Left renal cortex interstitium (tissue), 4 donors: ENCODE measurements around the gene ALPK3. TPM values are rescaled to one million over a fixed set of nuclear protein-coding genes. Genes with fewer than 3 reads are reported as not detected.

ENCODE experiments used
- DNase-seq, 4 donors: peaks; one replicate each; pipeline ENCODE4 v3.0.0-alpha.2; 2013; ENCODE audit warnings: low read depth in 4 of 4, low spot score in 2 of 4, missing footprints in 1 of 4
- polyA plus RNA-seq, 4 donors: library from polyadenylated mRNA; unstranded; fragments of 120-200 nt; gene quantifications; one replicate each; pipeline ENCODE4 v1.2.1, GENCODE V29; 2013; ENCODE audit not compliant: insufficient read length in 4 of 4

Gene ALPK3
- polyA plus RNA-seq, 4 donors: 13.3 to 21.0 (median 18.1) TPM

DNA sequence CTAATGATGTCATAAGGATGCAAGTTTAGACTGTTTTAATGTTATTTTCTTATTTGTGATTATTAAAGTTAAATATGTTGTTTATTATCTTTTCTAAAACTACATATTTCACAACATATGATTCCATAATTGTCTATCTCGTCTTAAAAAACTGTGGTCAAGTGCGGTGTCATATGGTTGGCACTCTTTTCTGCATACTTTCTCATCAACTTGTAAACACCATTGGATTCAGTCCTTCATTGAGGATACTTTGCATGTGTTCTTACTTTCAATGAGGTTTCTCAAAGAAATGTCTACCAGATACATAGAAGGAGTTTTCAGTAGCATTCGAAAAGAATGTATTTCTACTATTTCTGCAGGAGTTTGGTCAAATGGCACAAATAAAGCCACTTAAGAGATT lies 22.0 kb upstream of the ALPK3 start:
- no peak for DNase-seq

- no peak for DNase-seq
Measured at GRCh38 chr15:84797212-84797611, 19.9 kb upstream of the ALPK3 start.

GRCh38 chr15:84797801-84798200 lies 19.4 kb upstream of the ALPK3 start:
- DNase-seq: no peak

- no peak for DNase-seq
Measured at GRCh38 chr15:84798436-84798946, 18.7 kb upstream of the ALPK3 start.

DNA sequence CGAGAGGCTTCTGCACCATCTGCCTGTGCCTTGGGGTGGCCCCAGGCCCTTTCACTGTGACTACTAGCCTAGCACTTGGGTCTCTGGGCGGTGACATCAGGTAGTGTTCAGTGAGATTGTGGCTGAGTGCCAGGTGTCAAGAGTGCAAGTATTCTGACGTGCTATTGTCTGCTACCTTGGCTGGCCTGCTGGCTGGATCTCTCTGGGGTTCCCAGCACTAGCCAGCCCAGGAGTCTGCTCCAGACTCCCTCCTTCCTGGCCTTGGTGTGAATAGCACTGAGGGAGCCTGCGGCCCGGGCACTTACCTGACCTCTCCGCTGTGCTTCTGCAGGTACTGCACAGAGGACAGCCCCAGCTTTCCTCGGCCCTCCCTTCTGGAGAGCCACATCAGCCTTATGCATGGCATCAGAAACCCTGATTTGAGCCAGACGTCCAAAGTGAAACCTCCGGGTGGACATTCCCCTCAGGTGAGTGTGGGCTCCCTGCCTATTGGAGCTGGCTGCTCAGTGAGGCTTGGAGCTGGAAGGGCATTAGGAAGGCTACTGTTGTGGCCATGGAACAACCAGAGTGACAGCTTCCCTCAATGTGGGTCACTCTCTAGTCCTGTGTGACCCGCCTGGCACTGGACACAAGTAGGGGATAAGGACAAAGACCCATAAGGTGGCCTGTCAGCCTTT lies 17.5 kb upstream of the ALPK3 start:
- no peak for DNase-seq

DNA sequence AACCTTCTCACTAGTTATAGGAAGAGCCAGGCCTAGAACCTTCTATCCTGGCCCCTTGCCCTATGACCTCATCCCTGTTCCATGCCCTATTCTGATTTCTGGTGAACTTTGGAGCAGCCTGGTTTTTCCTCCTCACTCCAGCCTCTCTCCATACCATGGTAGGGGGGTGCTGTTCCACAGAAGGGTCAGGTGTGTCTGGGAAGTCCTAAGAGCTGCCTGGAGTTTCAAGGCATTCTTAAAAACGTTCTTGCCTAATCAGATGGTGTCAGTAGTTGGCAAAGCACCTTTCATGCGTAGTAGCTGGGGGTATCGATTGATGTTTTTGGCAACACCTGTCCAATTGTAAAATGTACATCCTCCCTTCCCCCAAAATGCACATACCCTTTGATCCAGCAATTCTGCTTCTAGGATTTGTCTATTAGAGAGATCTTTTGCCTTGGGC lies 16.8 kb upstream of the ALPK3 start:
- DNase-seq: no peak

DNA sequence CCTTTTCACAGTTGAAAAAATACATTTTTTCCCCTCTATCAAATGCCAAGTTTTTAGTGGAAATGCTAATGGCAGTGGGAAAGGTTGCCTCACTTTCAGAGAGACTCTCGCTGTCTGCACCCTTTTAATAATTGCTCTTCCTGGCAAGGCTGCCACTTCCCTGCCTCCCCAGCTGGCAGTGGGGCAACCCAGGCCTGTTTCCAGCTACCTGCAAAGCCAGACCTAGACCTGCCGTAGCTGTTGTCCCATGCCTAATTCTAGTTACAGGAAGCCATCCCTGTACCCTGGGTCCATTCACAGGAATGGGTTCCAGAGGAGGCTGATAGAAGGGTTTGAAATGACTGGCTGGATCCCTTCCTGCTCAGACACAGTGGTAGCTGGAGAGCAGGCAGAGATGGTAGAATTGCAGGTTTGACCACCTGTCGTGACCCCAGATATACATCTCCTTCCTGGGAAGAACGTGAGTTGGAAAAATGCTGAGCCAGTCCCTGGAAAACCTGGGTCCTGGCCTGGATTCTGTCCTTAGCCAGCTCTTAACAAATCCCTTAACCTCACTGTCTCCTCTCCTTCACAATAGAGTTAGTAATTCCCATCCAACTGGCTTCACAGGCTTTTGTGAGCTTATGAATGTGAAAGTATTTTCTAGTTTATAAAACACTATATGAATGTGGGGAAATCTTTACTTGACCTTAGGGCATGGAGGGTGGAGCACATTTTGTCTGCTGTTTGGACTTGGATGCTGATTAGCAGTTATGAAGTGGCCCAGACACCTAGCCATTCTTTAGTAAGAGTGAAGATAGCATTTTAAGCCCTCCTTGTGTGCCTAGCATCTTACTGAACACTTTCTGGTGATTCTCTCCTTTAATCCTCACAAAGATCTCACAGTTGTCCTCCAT lies 12.9 kb upstream of the ALPK3 start:
- no peak for DNase-seq

DNA sequence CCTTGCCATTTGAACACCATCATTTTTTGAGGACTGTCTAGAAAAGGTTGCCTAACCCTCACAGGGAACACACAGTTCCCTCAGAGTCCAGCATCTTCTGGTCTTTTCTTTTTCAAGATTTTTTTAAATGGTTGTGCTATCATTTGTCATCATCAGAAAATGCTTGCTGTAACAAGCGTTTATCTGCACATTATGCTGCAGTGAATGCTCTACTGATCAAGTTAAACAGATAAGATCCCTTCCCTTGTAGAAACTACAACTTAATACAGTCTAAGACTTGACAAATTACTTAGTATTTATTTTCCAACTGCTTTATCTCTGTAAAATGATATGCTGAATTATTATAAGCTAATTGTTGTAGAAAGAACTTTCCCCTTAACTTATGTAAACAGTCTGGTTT lies 11.9 kb upstream of the ALPK3 start:
- no peak for DNase-seq

DNA sequence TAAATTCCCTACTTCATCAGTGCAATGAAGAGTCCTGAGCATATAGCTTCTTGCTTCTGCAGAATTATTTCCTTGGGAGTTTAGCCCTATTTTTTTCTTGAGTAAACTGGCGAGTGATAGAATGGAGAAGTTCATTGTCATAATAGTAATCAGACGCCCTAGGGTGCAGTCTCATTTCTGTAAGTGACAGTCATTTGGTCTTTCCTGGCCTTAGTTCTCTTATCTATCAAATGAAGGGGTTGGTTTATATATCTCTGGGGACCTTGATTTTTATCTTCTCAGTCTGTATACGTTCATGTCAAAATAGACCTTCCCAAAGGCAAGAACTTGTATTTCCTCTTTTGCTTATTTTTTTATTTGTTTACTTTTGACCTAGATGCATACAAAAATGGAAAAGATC lies 9.9 kb upstream of the ALPK3 start:
- no peak for DNase-seq

GRCh38 chr15:84810073-84810840 lies 6.9 kb upstream of the ALPK3 start:
- DNase-seq: no peak

- no peak for DNase-seq
Measured at GRCh38 chr15:84811151-84811550, 6.0 kb upstream of the ALPK3 start.

DNA sequence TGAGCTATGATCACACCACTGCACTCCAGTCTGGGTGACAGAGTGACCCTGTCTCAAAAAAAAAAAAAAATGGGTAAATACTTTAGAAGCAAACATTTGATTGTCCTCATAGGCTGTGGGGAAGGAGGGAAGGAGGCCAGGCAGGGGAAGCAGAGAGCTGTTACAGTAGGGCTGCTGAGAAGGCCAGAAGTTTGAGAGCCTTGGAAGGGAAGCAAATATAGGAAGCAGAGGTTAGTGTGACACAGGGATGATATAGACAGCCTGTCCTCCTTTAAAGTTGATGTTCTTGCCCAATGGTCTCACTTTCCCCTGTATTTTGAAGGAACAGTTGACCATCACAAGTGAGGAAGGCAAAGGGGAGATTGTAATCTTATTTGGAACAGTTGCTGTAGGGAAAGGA lies 5.3 kb upstream of the ALPK3 start:
- DNase-seq: no peak

GRCh38 chr15:84812842-84813241 lies 4.3 kb upstream of the ALPK3 start:
- no peak for DNase-seq

DNA sequence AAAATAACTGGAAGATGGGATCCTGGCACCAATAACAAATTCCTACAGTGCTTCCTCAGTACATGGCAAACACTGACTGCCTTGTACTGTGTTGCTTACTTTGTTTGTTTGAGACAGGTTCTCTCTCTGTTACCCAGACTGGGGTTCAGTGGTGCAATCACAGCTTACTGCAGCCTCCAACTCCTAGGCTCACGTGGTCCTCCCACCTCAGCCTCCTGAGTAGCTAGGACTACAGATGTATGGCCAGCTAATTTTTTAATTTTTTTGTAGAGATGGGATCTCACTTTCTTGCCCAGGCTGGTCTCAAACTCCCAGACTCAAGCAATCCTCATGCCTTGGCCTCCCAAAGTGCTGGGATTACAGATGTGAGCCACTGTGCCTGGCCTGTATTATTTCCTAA lies 3.7 kb upstream of the ALPK3 start:
- DNase-seq: no peak

GRCh38 chr15:84813931-84814330 lies 3.2 kb upstream of the ALPK3 start:
- no peak for DNase-seq

- DNase-seq: no peak
Measured at GRCh38 chr15:84814916-84815315, 2.2 kb upstream of the ALPK3 start.

DNA sequence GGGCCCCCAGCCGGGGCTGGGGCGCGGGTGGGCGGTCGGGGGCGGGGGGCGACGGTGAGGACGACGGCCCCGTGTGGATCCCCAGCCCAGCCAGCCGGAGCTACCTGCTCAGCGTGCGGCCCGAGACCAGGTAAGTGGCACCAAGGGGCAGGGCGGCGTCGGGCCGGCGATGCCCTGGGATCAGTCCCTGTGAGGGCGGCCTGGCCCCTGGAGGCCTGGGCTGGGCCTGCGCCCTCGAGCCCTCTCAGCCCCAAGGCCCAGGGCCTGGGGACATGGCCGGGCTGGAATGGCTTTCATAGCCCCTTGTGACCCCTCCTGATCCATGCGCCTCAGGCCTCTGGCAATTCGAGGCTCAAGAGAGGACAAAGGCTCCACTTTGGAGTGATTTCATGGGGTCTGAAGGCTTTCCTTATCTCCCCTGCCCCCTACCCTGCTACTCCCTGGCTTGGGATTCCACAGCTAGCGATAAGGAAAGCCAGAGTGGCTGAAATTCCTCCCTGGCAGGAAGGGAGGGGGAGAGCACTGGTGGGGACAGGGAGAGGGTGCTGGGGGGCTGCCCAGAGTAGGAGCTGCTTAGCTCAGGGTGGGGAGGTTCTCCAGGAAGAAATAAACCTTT lies 418 bp downstream of the ALPK3 start:
- no peak for DNase-seq

DNA sequence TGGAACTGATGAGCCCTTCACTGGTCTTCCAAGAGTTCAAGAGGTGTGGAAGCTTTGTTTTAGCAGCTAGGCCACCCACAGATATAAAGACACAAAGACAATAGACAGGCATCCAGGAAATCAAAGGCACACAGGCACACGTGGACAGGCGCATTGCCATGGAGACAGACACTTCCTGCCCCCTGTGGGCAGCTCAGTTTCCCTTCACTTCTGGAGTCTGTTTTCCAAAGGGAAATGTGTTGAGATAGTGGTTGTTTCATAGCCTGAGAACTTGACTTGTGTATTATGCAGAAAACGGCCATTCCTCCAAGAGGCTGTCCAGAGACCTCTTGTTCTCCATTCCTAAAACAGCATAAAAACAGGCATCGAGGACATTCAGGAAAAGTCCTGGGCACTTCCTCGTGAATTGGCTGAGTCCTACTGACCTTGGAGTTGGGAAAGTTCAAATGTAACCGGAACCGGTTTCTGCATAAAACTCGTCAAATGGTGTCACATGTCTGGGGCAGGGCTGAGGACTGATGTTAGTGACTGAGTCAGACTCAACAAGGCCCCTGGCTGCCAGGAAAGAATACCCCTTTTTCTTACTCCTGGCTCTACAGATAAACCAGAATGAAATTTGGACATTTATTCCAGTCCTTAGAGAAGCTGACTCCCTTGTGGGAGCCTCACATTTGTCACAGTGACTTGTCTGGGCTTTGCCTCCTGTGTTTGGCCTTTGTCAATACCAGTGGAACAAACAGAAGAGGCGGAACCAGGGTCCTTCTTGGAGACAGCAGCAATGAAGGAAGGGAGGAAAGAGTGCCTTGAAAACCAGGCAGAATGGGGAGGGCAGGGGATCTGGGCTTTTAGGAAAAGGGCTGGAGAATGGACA lies 1.3 kb downstream of the ALPK3 start:
- no peak for DNase-seq

DNA sequence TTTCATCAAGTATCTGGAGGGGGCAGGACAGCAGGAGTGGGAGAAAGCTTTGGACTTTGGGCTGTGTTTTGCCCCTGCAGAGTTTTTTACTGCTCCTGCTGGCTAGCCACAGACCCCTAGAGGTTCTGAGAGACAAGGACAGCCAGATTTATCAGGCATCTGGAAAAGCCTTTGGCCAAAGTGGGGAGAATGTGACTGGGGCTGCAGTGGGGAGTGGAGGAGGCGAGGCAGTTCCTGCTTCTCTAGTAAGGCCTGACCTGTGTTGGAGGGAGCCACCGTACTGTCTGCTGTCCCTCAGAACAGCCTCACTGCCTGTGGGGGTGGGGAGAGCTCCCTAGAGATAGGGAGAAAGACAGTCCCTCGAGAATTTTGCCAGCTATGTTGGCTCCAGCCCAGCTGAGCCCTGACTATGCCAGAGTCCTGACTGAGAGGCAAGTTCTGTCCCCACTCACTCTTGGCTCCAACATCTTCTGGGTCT lies 2.2 kb downstream of the ALPK3 start:
- DNase-seq: no peak

- no peak for DNase-seq
Measured at GRCh38 chr15:84819791-84820190, 2.6 kb downstream of the ALPK3 start.
